Sciatic nerve (tissue), 2 donors: ENCODE results near the gene INPP5F. TPM values are rescaled to one million over a fixed set of nuclear protein-coding genes. Genes with fewer than 3 reads are reported as not detected.
A peak's percentile ranks its signal among the peaks of the same experiment; 100 is the strongest.

Experiments
- ATAC-seq: fragments of 200-7000 bp; cut with Tn5 transposase; one replicate; pipeline ENCODE4 v1.9.1; 2020; ENCODE audit warnings: mild to moderate bottlenecking, moderate library complexity
- DNase-seq: peaks from one replicate; pipeline ENCODE4 v3.0.0-alpha.2; 2020; ENCODE audit warnings: low spot score
- intact Hi-C: fragments of 100-400 bp; cut with DNase I; formaldehyde crosslinking; loops from one replicate; pipeline ENCODE4 v1.14.2; 2022
- total RNA-seq: library from RNA; stranded (reverse); fragmentation: NEBNext Ultra II Directional; extraction: Animal tissue kit (Norgen Biotek cat#: 25700); gene quantifications from one replicate; pipeline ENCODE4 v1.2.1, GENCODE V29; 2021
- donor health status: DM: no; HTN: no; CAD: no.
- donor health status: DM: no; HTN: no; CAD: no.

Gene INPP5F
- 50.6 TPM for total RNA-seq

- DNase-seq, result peak; percentile 100
- ATAC-seq, result peak; percentile 99
- intact Hi-C loops, result no loop called here
These were observed at the start of gene INPP5F for GRCh38 chr10:119725828-119726675. INPP5F (plus strand) TSS chr10:119726050; CDS start chr10:119726263, 213 bp downstream.

GRCh38 chr10:119677126-119677525, 48.7 kb upstream of the INPP5F start:
- no peak for DNase-seq
- no peak for ATAC-seq
- intact Hi-C loops, result no loop called here

GRCh38 chr10:119677904-119678755, 47.7 kb upstream of the INPP5F start:
- intact Hi-C loops, result no loop called here
- ATAC-seq (no peak), DNase-seq (no peak)

- DNase-seq, result no peak
- no peak for ATAC-seq
- intact Hi-C loops, result no loop called here
These were observed 46.4 kb upstream of the INPP5F start for GRCh38 chr10:119679480-119679829.

GRCh38 chr10:119680050-119680449, 45.8 kb upstream of the INPP5F start:
- intact Hi-C loops, result loop anchor here (10.0 kb wide), 1 partner anchor 185 kb away; no protein-coding TSS in a partner anchor
- no peak for ATAC-seq

GRCh38 chr10:119680650-119681081, 45.2 kb upstream of the INPP5F start:
- ATAC-seq (no peak), DNase-seq (no peak)
- intact Hi-C loops, result loop anchor here (10.0 kb wide), 1 partner anchor 184 kb away; no protein-coding TSS in a partner anchor

More at GRCh38 chr10:119680050-119680449, 45.8 kb upstream of the INPP5F start:
- DNase-seq, result no peak

- peak; percentile 91 for ATAC-seq
- peak; percentile 91 for DNase-seq
- intact Hi-C loops, result loop anchor here (10.0 kb wide), 1 partner anchor 178 kb away; no protein-coding TSS in a partner anchor
These were observed 39.2 kb upstream of the INPP5F start for GRCh38 chr10:119686465-119687191.

- DNase-seq (no peak), ATAC-seq (no peak)
- intact Hi-C loops, result loop anchor here (10.0 kb wide), 1 partner anchor 177 kb away; no protein-coding TSS in a partner anchor
These were observed 38.4 kb upstream of the INPP5F start for GRCh38 chr10:119687192-119688032.

- DNase-seq (no peak), ATAC-seq (no peak)
- intact Hi-C loops, result loop anchor here (10.0 kb wide), 1 partner anchor 177 kb away; no protein-coding TSS in a partner anchor
These were observed 37.8 kb upstream of the INPP5F start for GRCh38 chr10:119688033-119688508.

GRCh38 chr10:119689016-119689580, 36.8 kb upstream of the INPP5F start:
- ATAC-seq (no peak), DNase-seq (no peak)
- intact Hi-C loops, result loop anchor here (10.0 kb wide), 1 partner anchor 176 kb away; no protein-coding TSS in a partner anchor

- DNase-seq, result no peak
- ATAC-seq, result no peak
- intact Hi-C loops, result no loop called here
These were observed 34.1 kb upstream of the INPP5F start for GRCh38 chr10:119691726-119692125.

- ATAC-seq, result peak; percentile 88
- no peak for DNase-seq
- intact Hi-C loops, result no loop called here
These were observed 32.4 kb upstream of the INPP5F start for GRCh38 chr10:119693262-119693957.

GRCh38 chr10:119694608-119695007, 31.2 kb upstream of the INPP5F start:
- ATAC-seq (no peak), DNase-seq (no peak)
- intact Hi-C loops, result no loop called here

- ATAC-seq (no peak), DNase-seq (no peak)
- intact Hi-C loops, result no loop called here
These were observed 25.4 kb upstream of the INPP5F start for GRCh38 chr10:119700321-119700954.

GRCh38 chr10:119701861-119702260, 24.0 kb upstream of the INPP5F start:
- ATAC-seq (no peak), DNase-seq (no peak)
- intact Hi-C loops, result no loop called here

GRCh38 chr10:119702583-119702982, 23.3 kb upstream of the INPP5F start:
- no peak for DNase-seq
- intact Hi-C loops, result no loop called here
- ATAC-seq, result no peak
